ENCODE measurements around the gene FSTL4. TPM values are rescaled to one million over a fixed set of nuclear protein-coding genes. Genes with fewer than 3 reads are reported as not detected.
"Not testable (repeated sequence)": the region's sequence is repeated elsewhere in the genome, so short reads cannot be mapped to it uniquely, and the experiment has no call there.

FSTL4 gene
- total RNA-seq, 1 experiment from 2014 or later, result not detected

DNA sequence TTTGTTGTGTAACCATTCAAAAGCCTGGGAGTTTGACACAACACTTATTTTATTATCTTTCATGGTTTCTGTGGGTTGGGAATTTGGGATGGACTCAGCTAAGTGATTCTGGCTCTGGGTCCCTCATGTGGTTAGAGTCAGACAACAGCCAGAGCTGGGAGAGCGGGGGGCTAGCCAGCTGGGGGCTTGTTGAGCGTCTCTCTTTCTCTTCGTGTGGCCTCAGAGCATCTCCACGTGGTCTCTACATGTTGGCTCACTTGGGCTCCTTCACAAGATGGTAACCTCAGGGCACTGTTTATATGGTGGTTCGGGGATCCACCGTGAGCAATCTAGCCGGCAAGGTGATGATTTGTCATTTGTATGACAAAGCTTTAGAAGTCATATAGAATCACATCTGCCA lies 73.6 kb downstream of the FSTL4 start:
- CTCF ChIA-PET, result no interaction called here
- Mint-ChIP-seq H3K27ac (ENCODE audit: unreplicated experiment) (no peak overlapping the region), H3K36me3 (ENCODE audit: insufficient read depth, unreplicated experiment) (no peaks in the 10 kb centered on the region), H3K27me3 (ENCODE audit: unreplicated experiment) (peaks cover 87% of the 10 kb centered on the region), H3K9me3 (ENCODE audit: low read depth, unreplicated experiment) (no peaks in the 10 kb centered on the region), H3K4me3 (ENCODE audit: low read depth, unreplicated experiment) (no peak overlapping the region), H3K4me1 (ENCODE audit: low read depth, unreplicated experiment) (no peaks in the 10 kb centered on the region)
- no TSS peak for BruUV-seq (replicated peaks)
- TF ChIP-seq, protein P1, sequence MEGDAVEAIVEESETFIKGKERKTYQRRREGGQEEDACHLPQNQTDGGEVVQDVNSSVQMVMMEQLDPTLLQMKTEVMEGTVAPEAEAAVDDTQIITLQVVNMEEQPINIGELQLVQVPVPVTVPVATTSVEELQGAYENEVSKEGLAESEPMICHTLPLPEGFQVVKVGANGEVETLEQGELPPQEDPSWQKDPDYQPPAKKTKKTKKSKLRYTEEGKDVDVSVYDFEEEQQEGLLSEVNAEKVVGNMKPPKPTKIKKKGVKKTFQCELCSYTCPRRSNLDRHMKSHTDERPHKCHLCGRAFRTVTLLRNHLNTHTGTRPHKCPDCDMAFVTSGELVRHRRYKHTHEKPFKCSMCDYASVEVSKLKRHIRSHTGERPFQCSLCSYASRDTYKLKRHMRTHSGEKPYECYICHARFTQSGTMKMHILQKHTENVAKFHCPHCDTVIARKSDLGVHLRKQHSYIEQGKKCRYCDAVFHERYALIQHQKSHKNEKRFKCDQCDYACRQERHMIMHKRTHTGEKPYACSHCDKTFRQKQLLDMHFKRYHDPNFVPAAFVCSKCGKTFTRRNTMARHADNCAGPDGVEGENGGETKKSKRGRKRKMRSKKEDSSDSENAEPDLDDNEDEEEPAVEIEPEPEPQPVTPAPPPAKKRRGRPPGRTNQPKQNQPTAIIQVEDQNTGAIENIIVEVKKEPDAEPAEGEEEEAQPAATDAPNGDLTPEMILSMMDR (IDR thresholded peaks at IDR 0.05; ENCODE audit: unreplicated experiment), result no peak
- intact Hi-C loops (cut with micrococcal nuclease; ENCODE audit: unreplicated experiment), result no loop called here
- no peak for DNase-seq

DNA sequence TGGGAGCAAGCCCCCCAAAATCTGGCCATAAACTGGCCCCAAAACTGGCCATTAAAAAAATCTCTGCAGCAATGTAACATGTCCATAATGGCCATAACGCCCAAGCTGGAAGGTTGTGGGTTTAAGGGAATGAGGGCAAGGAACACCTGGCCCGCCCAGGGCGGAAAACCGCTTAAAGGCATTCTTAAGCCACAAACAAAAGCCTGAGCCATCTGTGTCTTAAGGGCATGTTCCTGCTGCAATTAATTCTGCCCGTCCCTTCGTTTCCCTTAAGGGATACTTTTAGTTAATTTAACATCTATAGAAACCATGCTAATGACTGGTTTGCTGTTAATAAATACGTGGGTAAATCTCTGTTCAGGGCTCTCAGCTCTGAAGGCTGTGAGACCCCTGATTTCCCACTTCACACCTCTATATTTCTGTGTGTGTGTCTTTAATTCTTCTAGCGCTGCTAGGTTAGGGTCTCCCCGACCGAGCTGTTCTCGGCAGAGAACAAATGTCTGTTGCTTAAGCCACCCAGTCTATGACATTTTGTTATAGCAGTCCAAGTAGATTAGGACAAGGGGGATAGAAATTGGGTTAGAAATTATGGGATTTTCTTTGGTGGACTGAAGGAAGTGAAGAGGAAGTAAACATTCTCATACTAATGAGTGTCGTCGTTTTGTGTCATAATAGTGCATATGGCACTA lies 77.0 kb downstream of the FSTL4 start:
- H3K4me3 Mint-ChIP-seq (ENCODE audit: low read depth, unreplicated experiment); H3K27ac Mint-ChIP-seq (ENCODE audit: unreplicated experiment); intact Hi-C loops (cut with micrococcal nuclease; ENCODE audit: unreplicated experiment); H3K4me1 Mint-ChIP-seq (ENCODE audit: low read depth, unreplicated experiment); H3K9me3 Mint-ChIP-seq (ENCODE audit: low read depth, unreplicated experiment); DNase-seq; H3K36me3 Mint-ChIP-seq (ENCODE audit: insufficient read depth, unreplicated experiment); CTCF ChIA-PET; BruUV-seq (replicated peaks): not testable (repeated sequence)
- peaks cover 86% of the 10 kb centered on the region for H3K27me3 Mint-ChIP-seq (ENCODE audit: unreplicated experiment)

DNA sequence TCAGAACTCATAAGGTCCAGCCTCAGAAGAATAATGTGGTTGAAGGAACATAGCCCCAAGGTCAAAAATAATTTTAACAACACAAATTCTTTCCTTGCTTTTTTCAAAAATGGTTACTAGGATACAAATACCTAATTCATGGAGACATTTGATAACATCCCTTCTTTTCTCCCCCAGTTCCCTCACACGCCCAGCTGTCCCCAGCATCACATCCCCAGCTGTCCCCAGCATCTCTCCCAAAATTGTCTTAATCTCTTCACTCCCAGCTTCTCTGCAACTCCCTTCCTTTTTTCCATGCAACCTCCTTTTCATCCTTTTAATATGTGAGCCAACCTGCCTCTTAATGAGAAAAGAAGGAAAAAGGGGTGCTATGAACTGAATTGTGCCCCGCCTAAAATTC lies 77.8 kb downstream of the FSTL4 start:
- BruUV-seq (replicated peaks), result no TSS peak
- Mint-ChIP-seq H3K36me3 (ENCODE audit: insufficient read depth, unreplicated experiment) (no peaks in the 10 kb centered on the region), H3K27ac (ENCODE audit: unreplicated experiment) (no peak overlapping the region), H3K9me3 (ENCODE audit: low read depth, unreplicated experiment) (no peaks in the 10 kb centered on the region), H3K4me1 (ENCODE audit: low read depth, unreplicated experiment) (no peaks in the 10 kb centered on the region), H3K4me3 (ENCODE audit: low read depth, unreplicated experiment) (no peak overlapping the region), H3K27me3 (ENCODE audit: unreplicated experiment) (peaks cover 86% of the 10 kb centered on the region)
- no peak for DNase-seq
- TF ChIP-seq, protein P1 (IDR thresholded peaks at IDR 0.05; ENCODE audit: unreplicated experiment), result no peak
- CTCF ChIA-PET, result no interaction called here
- intact Hi-C loops (cut with micrococcal nuclease; ENCODE audit: unreplicated experiment), result no loop called here

DNA sequence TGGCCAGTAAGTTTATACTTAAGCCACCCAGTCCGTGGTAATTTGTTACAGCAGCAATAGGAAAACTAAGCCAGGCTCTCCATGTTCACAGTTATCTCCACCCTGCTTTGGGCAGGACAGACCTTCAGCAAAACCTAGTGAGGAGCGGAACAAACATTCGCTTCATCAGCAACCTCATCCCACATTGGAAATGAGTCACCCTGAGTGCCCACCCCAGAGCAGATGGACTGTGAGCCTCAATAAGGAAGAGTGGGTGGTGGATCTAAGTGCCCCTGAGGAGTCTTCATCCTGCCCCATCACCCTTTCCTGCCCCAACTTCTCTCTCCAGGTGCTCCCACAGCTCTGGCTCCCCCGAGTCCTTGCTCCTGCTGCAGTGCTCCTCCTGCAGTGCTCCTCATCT lies 78.8 kb downstream of the FSTL4 start:
- Mint-ChIP-seq H3K9me3 (ENCODE audit: low read depth, unreplicated experiment) (no peaks in the 10 kb centered on the region), H3K4me1 (ENCODE audit: low read depth, unreplicated experiment) (no peaks in the 10 kb centered on the region), H3K36me3 (ENCODE audit: insufficient read depth, unreplicated experiment) (no peaks in the 10 kb centered on the region), H3K4me3 (ENCODE audit: low read depth, unreplicated experiment) (no peak overlapping the region), H3K27ac (ENCODE audit: unreplicated experiment) (no peak overlapping the region), H3K27me3 (ENCODE audit: unreplicated experiment) (peaks cover 86% of the 10 kb centered on the region)
- CTCF ChIA-PET, result no interaction called here
- TF ChIP-seq, protein P1 (IDR thresholded peaks at IDR 0.05; ENCODE audit: unreplicated experiment), result no peak
- no peak for DNase-seq
- intact Hi-C loops (cut with micrococcal nuclease; ENCODE audit: unreplicated experiment), result no loop called here
- BruUV-seq (replicated peaks), result no TSS peak

DNA sequence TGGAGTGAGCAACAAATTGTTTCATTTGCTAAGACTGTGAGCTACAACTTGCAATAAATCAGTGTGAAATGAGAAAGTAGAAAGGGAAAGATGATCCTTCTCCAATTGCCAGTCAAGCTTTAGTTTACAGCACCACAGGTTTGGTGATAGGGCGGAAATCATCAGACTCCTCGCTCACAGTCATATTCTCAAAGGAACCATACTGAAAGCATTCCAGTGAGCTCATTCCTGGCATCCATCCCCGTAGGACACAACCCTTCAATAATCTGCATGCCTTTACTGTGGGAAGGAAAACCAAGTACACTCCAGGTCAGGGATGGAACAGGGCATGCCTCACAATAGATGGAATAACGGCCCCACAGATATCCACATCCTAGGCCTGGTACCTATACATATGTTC lies 80.7 kb downstream of the FSTL4 start:
- Mint-ChIP-seq H3K9me3 (ENCODE audit: low read depth, unreplicated experiment) (no peaks in the 10 kb centered on the region), H3K27ac (ENCODE audit: unreplicated experiment) (no peak overlapping the region), H3K4me3 (ENCODE audit: low read depth, unreplicated experiment) (no peak overlapping the region), H3K4me1 (ENCODE audit: low read depth, unreplicated experiment) (no peaks in the 10 kb centered on the region), H3K27me3 (ENCODE audit: unreplicated experiment) (peaks cover 94% of the 10 kb centered on the region), H3K36me3 (ENCODE audit: insufficient read depth, unreplicated experiment) (no peaks in the 10 kb centered on the region)
- intact Hi-C loops (cut with micrococcal nuclease; ENCODE audit: unreplicated experiment), result no loop called here
- TF ChIP-seq, protein P1 (IDR thresholded peaks at IDR 0.05; ENCODE audit: unreplicated experiment), result no peak
- CTCF ChIA-PET, result no interaction called here
- BruUV-seq (replicated peaks), result no TSS peak
- DNase-seq, result no peak
